Fibroblast of skin of scalp (primary cell): ENCODE measurements around the gene TLE5. TPM values are rescaled to one million over a fixed set of nuclear protein-coding genes. Genes with fewer than 3 reads are reported as not detected.

ENCODE experiments used
- DNase-seq: peaks from one replicate; pipeline ENCODE4 v3.0.0-alpha.2; 2013
- polyA plus RNA-seq, 2 experiments: library from polyadenylated mRNA; unstranded; fragments of 120-200 nt; gene quantifications; one replicate each; pipeline ENCODE4 v1.2.1, GENCODE V29; 2013; ENCODE audit not compliant: insufficient read length in 2 of 2

TLE5 gene, protein sequence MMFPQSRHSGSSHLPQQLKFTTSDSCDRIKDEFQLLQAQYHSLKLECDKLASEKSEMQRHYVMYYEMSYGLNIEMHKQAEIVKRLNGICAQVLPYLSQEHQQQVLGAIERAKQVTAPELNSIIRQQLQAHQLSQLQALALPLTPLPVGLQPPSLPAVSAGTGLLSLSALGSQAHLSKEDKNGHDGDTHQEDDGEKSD
- 577 TPM for polyA plus RNA-seq (2013, experiment 1 of 2; ENCODE audit: insufficient read length)
- 561 TPM for polyA plus RNA-seq (2013, experiment 2 of 2; ENCODE audit: insufficient read length)

DNA sequence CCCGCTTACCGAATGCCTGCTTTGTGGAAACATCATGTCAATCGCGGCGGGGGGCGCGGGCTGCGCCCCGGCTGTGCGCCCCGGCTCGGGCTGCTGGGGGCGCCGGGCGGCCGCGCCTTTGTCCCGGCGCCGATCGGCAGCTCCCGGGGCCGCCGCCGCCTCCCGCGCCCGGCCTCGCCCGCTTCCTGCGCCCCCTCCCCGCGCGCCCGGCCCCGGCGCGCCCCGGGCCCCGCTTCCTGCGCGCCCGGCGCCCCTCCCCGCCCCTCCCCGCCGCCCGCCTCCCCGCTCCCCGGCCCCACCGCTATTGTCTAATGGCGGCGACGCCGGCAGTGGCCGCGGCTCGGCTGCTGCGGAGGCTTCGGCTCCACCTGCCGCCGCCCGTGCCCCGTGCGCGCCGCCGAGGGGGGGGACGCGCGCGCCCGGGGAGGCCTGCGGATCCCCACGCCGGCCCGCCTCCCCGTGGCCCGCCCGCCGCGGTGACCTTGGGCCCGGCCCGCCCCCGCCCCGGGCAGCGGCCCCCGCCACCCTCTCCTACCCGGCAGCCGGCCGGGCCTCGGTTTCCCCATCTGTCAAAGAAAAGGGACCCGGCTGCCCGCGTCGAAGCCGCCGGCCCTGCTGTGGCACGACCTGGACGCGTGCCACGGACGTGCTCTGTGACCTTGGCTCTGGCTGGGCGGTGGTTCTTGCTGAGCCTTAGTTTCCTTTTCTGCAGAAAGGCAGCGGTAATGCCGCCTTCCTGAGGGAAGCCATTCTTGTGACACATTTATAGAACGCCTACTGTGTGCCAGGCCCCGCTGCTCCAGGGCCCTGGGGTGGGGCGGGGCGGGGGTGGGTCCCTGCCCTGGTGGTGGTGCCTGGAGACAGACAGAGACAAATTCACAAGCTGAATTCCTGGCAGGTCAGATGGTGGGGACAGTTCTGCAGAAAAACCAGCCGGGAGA lies at the start of gene TLE5:
Gene TLE5 (minus strand): TSS at position 331 of the 941 bp plus-strand sequence. CDS start 295 bp downstream, at position 36.
- DNase-seq = peak; percentile 66

DNA sequence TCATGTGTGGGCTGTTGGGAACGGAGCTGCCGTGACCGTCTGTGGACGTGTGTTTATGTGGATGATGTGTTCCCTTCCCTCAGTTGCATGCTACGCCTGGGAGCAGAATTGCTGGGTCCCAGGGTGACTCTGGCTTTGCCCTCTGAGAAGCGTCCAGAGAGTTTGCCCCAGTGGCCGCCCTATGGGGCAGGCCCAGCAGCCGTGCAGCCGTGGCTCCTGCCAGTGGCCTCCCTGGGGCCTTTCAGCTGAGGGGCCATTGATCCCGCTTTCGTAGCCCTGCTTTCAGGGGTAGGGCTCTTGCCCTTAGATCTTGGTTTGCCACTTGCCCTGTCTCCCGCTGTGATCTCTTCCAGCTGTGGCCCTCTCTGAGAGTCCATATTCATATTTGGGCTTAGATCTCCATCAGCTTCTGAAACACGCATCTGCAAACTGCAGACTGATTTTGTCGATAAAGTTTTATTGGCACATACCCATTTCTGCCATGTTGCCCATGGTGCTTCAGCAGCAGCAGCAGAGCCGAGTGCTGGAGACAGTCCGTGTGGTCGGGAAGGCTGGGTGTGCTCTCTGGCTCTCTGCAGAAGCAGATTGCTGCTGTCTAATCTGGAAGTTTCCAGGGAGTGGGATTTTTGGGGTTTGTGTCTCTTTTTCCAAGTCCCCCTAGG lies 49.4 kb upstream of the TLE5 start:
- no peak for DNase-seq

DNA sequence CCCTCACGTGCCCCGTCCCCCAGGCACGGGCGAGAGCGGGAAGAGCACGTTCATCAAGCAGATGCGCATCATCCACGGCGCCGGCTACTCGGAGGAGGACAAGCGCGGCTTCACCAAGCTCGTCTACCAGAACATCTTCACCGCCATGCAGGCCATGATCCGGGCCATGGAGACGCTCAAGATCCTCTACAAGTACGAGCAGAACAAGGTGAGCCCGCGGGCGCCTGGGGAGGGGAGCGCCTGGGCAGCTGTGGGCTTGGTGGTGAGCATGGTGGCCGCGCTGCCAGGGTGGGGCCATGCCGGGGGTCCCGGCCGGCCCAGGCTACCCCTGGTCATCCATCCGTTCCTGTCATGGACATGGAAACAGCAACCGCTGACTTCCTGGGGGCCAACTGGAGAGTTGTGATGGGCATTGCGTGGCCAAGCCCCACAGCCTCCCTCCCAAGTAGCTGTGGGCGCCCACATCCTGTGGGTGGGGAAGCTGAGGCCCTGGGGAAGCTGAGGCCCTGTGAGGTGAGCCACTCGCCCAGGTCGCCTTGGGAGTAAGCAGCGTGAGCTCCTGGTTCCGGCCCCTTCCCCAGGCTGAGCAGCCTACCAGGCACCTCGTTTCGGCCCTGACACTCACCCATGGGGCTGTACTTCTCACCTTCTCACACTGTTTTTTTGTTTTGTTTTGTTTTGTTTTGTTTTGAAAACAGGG lies 48.0 kb upstream of the TLE5 start:
- DNase-seq = no peak

DNA sequence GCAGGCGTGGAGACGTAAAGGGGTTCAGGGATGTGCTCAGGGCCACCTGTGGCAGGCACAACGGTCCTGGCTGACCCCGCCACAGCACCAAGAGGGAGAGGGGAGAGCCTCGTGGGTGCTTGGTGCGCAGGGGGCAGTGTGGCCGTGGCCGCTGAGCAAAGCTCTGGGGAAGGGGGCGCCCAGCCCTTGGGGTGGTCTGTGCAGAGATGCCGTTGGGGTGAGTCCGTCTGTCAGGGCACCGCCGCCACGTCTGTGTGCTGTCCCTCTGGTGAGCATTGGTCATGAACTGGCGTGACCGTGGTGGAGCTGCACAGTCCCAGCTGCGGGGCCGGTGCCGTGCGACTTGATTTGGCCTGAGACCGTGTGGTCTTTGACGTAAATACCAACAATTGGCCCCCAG lies 47.2 kb upstream of the TLE5 start:
- DNase-seq = no peak

DNA sequence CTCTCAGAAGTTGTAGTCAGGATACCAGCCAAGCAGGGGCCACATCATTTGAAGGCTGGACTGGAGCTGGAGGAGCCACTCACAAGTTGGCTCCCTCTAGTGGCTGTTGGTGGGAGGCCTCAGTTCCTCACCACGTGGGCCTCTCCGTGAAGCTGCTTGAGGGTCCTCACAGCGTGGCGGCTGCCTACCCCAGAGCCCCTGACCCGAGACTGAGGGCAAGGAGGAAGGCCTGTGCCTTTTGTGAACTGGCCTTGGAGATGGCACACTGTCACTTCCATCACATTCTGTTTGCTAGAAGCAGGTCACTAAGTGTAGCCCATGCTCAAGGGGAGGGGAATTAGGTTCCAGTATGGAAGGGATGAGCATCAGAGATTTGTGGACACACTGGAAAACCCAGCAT lies 46.5 kb upstream of the TLE5 start:
- DNase-seq = peak; percentile 57

DNA sequence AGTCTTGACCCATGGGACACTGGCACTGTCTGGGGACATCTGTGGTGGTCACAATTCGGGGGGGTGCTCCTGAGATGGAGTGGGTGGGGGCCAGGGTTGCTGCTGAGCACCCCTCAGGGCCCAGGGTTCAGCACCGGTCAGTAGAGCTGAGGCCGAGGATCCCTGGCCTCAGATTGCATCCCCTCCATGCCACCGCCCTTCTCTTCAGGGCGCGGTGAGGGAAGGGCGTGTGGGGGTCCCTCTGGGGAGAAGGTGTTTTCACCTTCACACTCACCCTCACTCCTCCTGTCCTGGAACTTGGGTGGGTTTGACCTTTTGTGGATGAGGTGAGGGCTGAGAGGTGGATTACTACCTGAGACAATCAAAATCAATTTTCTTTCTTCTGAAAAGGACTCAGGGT lies 45.4 kb upstream of the TLE5 start:
- no peak for DNase-seq

DNA sequence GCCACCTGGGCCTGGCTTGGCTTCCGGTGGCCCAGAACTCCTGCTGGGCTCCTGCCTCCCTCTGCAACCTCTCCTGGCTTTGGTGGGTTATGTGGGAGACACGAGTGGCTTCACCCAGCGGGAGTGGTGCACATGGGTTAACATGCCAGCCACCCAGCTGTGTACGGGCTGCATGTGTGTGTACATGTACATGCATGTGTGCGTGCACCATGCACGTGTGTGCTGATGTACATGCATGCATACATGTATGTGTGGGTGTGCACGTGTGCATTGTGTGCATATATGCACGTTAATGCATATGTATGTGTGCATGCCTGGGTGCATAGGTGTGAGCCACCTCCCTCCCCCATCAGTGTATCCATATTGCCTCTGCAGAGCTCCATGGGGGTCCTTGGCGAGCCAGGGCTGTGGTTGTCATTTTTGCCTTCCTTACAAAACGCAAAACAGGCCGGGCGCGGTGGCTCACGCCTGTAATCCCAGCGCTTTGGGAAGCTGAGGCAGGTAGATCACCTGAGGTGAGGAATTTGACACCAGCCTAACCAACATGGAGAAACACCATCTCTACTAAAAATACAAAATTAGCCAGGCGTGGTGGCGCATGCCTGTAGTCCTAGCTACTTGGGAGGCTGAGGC lies 44.3 kb upstream of the TLE5 start:
- DNase-seq = no peak

DNA sequence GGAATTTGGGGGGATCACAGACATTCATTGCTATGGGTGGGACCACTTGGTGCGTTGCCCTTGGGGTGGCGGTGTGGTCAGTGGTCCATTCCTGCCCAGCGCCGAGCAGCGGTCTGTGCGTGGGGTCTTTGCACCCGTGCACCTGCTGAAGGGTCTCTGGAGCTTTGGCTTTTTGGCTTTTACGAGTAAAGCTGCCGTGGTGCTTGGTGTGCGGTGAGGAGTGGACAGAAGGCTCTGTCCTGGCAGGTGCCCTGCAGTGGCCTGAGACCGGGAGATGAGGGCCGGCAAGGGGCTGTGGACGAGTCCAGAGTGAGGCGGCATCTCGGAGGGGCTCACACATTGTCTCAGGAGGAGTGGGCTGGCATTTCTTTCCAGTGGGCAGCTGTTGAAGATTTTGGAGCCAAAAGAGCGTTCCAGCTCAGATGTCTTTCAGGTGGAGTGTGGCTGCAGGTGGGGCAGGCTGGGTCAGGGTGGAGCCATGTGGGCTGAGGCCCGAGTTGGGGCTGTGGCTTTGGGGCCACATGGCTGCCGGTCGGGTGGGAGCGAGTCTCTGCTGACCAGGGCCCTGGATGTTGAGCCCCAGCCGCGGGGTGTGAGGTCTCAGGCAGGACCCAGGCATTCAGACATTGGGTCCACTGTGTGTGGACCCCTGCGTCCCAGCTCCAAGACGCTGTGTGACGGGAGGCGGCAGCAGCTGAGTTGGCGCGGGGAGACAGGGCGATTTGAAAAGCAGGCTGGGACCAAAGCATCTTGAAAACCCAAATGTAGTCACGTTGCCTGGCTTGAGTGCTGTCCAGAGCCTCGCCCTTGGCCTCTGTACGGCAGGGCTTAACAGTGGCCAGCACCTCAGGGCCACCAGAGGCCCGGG lies 43.6 kb upstream of the TLE5 start:
- DNase-seq = no peak

DNA sequence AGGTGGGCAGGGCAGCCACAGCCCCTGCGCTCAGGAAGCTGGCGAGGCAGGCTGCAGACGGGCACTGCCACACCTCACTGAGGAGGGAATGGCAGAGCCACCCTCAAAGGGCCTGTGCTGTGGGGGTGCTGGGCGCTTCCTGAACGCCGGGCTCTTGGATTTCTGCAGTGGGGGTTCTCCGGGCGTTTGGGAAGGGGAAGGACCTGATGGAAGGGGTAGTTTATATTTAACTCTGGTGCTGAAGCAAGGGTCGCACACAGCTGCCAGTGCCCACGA lies 42.4 kb upstream of the TLE5 start:
- DNase-seq = no peak

DNA sequence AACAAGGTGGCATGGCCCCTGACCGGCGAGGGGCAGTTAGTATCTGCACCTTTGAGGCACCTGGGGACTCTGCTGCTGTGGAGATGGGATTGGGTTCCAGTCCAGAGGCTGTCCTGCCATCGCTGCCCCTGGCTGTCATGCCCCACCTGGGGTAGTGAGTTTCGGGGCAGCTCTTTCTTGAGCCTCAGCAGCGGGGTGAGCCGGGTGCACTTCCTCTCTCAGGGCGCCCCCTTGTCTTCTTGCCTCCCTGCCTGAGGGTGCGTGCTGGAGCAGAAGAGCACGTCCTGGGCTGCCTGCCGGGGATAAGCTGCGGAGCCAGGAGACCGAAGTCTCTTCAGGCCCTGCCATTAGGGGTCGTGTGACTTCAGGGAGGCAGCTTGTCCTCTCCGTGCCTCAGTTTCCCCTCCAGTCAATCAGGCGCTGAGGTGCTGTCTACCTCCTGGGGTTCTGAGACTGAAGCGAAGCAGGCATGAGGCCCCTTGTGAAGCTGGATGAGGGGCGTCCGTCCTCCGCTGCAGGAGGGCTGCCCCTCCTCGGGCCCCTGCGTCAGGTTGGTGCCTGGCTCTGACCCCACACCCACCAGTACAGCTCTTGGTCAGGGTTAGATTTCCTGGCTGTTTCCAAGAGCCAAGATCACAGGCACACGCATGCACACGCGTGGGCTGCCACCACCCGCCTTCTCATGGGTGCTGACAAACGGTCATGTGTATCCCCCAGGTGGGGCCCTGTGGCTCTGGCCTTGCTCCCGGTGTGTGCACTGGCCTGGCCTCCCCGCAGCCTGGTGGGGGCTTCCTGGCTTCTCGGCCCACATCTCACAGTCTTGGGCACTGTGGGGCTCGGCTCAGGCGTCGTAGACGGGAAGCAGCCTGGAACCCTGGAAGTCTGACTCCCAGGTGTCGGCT lies 40.2 kb upstream of the TLE5 start:
- DNase-seq = no peak

DNA sequence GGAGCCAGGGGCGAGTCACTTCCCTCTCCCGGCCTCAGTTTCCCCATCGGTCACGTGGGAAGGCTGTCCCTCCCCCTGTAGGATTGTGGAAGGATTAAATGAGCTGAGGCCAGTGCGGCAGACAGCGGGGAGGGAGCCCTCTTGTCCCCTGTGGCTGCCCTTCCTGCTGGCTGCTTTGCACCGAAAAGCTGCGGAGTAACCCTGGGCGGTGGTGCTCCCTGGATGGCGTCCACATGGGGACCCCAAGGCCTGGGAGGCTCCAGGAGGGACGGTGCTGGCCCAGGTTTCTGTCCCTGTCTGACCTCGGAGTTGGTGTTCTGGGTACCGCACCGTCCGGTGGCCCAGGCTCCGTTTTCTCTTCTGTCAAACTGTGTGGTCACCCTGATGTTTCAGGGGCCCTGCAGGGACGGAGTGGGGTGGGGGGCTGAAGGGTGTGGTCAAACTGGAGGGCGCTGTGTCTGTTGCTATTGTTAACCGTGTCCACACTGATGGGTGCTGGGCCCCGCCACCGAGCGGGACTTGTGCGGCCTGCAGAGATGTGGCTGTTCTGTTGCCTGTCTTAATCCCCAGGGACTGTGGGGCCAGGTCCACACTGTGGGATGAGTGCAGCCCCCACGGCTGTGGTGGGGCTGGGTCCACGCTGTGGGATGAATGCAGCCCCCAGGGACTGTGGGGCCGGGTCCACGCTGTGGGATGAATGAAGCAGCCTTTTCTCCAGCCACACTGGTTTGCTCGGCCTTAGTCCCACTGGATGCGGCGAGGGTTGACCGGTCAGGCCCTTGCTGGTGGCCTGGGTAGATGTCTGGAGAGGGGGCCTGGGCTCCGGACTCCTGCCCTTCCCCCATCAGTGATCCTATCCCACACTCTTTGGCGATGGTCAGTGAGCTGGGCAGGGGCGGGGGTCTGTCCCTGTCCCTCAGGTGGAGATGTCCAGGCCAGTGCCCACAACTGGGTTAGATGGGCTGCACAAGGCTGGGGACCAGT lies 38.7 kb upstream of the TLE5 start:
- no peak for DNase-seq

DNA sequence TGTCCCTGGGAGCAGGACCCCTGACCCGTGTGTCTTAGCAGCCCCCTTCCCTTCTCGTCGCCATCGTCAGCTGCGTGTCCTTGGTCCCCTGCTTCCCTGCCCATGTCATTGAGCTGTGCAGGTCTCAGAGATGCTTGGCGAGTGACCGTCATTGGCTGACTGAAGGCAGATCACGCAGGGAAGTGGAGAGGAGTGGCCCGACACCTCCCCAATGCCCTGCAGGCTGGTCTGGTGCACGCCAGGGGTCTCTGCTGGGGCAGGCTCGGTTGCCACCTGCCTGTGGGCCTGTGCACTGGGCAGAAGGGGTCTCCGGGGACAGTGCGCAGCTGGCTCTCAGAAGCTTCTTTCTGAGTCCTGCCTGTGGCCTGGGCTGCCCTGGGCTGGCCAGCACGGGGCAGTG lies 38.0 kb upstream of the TLE5 start:
- no peak for DNase-seq

DNA sequence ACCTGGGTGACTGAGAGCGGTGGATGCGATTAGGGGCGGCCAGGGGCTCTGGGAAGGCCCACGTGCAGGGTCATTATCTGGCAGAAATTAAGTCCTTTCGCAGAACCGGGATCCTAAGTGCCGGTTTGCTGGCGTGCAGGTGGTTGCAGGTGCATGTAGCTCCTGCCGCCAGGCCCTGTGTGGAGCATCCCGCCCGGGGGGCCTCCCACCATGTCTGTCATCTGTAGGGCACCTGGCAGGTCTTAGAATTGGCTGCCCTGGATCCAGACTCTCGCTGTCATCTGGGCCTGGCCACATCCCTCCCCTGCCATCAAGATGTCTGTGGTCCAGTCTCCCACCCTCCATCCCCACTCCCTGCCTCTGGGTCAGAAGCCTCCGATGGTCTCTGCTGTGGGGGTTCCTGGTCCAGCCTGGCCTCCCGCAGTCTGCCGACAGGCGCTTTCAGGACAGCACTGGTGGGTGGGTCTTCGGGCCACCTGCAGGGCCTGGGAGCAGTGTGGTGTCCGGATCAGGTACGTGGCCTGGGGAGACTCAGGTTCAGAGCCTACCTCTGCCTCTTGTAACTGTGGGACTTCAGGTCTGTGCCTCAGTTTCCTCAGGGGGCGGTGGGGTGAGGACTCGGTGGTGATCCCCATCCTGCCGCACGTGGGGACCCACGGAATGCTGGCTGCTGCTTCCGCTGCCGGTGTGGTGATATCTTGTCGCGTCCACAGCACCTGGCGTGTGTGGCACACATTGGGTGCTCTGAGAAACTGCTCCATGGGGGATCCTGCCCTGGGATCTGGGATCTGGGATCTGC lies 37.3 kb upstream of the TLE5 start:
- DNase-seq = no peak

DNA sequence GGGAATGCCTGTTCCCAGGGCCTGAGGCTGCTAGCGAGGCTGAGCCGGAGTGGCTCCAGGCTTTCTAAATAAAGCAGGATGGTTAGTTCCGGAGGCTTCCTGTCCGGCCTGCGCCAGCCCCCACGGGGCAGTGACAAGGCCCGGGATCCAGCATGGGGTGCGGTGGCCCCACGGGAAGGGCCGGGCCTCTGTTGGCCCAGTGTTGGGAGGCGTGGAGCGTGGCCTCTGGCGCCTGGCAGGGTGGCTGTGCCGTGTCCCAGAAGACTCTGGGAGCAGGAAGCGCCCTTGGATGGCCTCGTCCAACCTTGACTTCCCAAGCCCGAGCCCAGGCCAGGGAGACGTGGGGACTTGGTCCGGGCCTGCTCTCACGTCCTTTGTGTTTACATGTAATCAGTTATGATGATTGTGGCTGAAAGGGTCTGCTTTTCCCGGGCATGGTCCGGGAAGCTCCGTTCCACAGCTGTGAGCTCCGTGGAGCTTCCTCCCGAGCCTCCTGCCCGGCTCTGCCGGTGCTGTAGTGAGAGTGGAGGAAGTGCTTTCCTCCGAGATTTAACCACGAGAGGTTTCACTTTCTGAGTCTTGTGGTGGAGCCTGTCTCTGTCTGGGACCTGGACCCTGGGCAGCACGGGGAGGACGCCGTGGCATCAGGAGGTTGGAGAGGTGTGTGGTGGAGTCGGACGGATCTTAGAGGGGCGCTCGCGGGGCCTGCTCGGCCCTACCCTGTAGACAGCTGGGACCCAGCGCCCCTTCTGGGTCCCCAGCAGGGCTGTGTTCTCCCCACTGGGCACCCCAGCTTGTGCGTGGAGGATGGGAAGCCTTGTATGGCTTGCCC lies 36.4 kb upstream of the TLE5 start:
- no peak for DNase-seq

DNA sequence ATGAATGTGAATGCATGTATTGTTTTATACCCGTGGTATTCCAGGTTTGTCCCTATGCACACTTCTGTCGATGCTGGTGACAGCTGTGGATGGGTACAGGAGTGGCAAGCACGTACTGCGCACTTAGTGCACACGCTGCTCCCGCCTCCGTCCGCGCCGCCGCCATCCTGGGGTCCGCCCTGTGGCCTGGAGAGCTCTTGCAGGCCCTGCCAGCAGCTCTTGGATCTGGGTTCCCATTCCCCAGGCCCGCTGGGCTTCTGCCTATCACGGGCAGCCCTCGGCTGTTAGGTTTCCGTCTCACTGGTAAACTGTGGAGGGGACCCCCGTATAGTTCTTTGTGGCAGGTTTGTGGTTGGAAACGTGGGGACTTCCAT lies 35.8 kb upstream of the TLE5 start:
- no peak for DNase-seq

DNA sequence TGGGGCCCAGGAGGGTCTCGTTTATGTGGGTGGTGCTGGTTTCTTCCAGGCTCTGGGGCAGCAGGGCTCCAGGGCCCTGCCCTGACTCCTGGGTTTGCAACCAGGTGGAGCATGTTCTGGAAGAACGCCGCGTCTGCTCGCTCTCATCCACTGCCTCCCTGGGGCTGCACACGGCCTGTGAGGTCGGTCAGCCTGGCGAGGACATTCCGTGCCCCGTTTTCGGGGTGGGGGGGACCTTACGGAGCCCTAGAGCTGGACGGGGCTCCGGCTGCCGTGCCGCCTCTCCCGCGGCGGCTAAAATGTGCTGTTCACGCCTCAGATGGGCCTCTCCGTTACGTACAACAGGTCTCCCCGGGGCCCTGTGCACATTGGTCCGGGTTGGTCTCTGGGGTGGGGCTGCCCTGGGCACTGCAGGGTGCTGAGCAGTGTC lies 35.2 kb upstream of the TLE5 start:
- no peak for DNase-seq

DNA sequence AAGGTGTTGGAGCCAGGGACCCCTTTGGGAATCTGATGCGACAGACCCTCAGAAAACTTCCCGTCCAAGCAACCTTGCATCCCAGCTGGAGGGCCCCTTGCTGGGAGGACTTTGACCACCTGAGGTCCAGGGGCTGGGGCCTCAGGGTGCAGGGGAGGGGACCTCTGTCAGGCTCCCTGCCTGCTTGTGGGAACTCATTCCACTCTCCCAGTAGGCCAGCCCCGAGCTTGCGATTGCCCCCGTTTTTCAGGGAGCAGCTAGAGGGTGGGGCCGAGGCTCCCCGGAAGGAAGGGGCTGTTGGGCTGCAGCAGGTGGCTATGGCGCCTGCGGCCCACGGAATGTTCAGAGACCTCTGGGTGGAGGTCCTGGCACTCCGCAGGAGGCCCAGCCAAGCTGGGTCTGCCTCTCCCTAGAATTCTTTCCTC lies 34.6 kb upstream of the TLE5 start:
- DNase-seq = no peak
